ENCODE data around the gene OBSL1.

DNA sequence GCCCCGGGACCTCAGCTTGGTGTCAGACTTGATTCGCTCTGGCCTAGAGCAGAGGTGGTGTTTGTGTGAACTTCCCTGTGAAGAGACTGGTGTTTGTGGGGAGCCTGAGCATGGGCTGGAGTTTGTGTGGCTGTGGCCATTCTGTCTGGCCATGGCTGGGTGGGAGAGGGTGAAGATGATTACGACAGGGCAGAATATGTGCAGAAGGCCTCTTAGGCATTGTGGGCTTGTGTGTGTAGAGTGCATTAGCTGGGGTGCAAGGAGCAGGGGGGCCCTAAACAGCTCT lies 10.5 kb downstream of the OBSL1 start:
- TF ChIP-seq, protein P1, sequence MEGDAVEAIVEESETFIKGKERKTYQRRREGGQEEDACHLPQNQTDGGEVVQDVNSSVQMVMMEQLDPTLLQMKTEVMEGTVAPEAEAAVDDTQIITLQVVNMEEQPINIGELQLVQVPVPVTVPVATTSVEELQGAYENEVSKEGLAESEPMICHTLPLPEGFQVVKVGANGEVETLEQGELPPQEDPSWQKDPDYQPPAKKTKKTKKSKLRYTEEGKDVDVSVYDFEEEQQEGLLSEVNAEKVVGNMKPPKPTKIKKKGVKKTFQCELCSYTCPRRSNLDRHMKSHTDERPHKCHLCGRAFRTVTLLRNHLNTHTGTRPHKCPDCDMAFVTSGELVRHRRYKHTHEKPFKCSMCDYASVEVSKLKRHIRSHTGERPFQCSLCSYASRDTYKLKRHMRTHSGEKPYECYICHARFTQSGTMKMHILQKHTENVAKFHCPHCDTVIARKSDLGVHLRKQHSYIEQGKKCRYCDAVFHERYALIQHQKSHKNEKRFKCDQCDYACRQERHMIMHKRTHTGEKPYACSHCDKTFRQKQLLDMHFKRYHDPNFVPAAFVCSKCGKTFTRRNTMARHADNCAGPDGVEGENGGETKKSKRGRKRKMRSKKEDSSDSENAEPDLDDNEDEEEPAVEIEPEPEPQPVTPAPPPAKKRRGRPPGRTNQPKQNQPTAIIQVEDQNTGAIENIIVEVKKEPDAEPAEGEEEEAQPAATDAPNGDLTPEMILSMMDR (IDR thresholded peaks at IDR 0.05): no peak
- TF ChIP-seq POLR2AphosphoS5 (IDR thresholded peaks at IDR 0.05): no peak
- TF ChIP-seq POLR2A (IDR thresholded peaks at IDR 0.05): no peak
